NCI-H2029 treated with DMSO at 0.1 percent for 48 hours (cell line): ENCODE measurements around the gene PLAC9.
"Not testable (repeated sequence)": the region's sequence is repeated elsewhere in the genome, so short reads cannot be mapped to it uniquely, and the experiment has no call there.

Experiments used
- DNase-seq: peaks from one replicate; lab custom pipeline; 2025; lab: John Stamatoyannopoulos, UW

PLAC9 gene

GRCh38 chr10:80139265-80139664 is 6.7 kb downstream of the PLAC9 start:
- no peak for DNase-seq

DNA sequence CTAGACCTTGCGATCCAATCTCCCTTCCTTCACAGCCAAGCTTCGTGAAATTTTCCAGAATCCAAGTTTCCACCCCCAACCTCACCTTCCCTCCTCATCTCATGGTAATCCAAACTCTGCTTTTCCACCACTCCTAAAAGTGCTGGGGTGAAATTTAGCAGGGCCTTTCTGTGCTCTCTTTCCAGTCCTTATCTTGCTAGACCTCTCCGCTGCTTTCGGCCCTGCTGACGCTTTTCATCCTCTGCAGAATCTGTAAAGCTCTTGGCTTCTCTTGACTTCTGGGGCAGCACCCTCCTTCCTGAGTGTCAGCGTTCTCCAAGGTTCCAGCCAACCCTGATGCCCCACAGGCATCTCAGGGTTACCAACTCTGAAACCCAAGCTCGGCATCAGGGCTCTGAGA is 7.7 kb downstream of the PLAC9 start:
- no peak for DNase-seq

DNA sequence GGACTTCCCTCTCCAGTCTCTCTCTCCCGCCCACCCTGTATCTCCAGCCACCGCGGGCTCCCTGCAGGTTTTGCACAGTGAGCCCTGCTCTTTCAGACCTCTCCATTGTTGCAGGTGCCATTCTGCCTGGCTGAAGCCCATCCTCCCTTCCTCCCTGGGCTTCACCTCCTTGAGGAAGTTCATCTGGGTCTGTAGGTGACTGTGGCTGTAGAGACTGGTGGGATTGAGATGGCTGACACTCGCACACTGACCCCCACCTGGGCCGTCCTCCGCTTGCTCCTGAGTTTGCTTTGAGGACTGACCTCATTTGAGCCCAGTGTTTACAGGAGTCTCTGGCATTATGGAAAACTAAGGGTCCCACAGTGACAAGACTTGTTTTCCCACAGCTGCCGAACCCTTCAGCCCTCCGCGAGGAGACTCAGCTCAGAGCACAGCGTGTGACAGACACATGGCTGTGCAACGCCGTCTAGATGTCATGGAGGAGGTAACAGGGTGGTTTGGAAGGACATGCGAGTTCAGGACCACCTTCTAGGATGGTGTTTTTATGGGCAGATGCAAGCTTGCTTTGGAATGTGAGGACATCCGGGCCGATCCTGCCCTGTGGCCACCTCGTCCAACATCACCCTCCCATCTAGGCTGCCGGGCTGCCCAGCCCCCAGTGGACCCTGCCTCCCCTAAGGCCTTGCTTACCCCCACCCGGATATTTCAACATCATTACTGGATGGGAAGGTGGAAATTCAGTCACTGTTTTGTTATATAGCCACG is 9.3 kb downstream of the PLAC9 start:
- no peak for DNase-seq

- DNase-seq: no peak
Measured at GRCh38 chr10:80144067-80144695, 11.7 kb downstream of the PLAC9 start.

- no peak for DNase-seq
Measured at GRCh38 chr10:80144696-80145131, 12.2 kb downstream of the PLAC9 start.

DNA sequence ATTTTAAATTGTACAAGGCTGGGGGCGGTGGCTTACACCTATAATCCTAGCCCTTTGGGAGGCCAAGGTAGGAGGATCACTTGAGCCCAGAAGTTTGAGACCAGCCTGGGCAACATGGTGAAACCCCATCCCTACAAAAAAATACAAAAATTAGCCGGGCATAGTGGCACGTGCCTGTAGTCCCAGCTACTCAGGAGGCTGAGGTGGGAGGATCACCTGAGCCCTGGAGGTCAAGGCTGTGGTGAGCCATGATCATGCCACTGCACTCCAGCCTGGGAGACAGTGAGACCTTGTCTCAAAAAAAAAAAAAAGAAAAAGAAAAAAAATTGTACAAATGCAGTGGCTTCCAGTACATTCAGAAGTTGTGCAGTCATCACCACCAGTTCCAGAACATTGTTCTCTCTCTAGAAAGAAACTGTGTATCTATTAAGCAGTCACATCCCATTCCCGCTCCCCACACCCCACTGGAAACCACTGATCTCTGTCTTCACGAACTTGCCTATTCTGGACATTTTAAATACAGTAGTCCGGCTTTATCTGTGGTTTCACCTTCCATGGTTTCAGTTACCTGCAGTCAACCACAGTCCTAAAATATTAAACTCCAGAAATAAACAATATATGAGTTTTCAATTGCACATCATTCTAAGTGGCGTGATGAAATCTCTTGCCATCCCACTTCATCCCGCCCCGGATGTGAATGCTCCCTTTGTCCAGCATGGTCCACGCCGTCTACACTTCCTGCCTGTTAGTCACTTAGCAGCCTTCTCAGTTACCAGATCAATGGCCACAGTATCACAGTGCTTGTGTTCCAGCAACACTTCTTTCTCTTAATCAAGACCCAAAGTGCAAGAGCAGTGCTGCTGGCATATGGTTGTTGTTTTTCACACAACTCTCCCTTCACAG is 13.1 kb downstream of the PLAC9 start:
- not testable (repeated sequence) for DNase-seq

DNA sequence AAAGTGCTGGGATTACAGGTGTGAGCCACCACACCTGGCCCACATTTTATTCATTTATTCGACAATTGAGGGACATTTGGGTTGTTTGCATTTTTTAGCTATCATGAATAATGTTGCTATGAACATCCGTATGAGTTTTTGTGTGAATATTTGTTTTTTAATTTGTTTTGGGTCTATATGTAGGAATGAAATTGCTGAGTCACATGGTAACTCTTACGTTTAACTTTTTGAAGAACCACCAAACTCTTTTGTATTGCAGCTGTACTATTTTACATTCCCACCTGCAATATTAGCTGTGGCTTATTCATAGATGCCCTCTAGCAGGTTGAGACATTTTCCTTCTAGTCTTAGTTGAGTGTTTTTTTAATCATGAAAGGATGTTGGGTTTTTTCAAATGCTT is 14.4 kb downstream of the PLAC9 start:
- no peak for DNase-seq

- no peak for DNase-seq
Measured at GRCh38 chr10:80148166-80148805, 15.8 kb downstream of the PLAC9 start.

DNA sequence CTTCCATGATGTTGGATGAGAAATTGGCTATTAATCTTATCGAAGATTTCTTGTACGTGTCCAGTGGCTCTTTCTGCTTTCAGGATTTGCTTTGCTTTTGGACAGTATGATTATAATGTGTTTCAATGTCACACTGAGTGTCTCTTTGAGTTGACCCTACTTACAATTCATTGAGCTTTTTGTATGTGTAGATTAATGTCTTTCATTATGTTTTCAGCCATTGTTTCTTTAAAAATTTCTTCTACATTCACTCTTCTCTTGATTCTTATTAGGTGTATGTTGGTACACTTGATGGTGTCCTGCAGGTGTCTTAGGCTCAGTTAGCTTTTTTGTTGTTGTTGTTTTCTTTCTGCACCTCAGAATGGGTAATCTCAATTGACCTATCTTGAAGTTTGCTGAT is 16.6 kb downstream of the PLAC9 start:
- no peak for DNase-seq

DNA sequence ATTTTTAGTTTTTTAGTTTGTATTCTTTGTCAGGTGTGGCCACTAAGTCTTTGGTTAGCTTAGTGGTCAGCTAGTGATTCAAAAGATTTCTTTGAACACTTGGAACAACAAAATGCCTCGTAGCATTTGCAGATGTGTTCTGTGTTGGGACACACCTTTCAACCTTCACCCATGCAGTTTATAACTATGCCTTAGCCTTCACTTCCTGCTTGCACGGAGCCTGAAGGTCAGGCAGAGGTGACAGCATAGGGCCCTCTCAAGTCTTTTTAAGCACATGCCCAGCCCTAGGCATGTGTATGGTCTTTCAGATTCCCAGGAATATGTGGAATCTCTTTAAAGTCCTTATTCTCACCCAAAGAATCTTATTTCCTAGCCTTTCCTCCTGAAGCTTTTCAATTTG is 17.6 kb downstream of the PLAC9 start:
- no peak for DNase-seq

DNA sequence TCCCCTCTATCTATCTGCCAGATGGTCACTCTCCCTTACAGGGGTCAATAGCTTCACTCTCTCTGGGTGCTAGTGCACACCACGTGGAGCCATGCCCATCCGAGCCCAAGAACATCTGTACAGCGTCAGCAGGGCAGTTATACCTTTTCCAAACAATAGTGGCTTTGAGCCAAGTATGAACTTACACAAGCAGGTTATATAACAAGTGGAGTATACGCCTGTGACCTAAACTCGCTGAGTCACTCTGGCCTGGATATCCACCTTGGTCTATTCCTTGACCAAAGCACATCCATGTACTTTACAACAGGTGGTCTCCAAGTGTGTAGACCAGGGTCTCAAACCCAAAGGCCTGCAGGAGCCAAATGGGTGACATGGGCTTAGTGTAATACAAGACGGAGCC is 20.3 kb downstream of the PLAC9 start:
- no peak for DNase-seq

- DNase-seq: no peak
Measured at GRCh38 chr10:80153460-80153859, 20.9 kb downstream of the PLAC9 start.

DNA sequence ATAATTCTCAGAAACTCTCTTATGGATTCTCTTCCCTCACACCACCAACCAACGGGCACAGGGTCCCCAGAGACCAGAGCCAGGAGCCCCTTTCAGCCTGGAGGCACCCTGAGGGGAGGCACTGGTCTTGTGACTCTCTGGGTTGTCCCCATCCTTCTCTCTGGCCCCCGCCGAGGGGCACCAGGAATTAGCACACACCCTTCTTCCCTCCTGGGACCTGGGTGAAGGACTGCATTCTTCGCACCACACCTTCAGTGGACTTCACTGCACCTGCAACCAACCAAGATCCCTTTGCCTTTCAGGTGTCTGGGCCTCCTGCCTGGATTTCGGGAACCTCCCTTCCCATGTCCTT is 22.1 kb downstream of the PLAC9 start:
- no peak for DNase-seq

- no peak for DNase-seq
Measured at GRCh38 chr10:80154978-80155695, 22.6 kb downstream of the PLAC9 start.

DNA sequence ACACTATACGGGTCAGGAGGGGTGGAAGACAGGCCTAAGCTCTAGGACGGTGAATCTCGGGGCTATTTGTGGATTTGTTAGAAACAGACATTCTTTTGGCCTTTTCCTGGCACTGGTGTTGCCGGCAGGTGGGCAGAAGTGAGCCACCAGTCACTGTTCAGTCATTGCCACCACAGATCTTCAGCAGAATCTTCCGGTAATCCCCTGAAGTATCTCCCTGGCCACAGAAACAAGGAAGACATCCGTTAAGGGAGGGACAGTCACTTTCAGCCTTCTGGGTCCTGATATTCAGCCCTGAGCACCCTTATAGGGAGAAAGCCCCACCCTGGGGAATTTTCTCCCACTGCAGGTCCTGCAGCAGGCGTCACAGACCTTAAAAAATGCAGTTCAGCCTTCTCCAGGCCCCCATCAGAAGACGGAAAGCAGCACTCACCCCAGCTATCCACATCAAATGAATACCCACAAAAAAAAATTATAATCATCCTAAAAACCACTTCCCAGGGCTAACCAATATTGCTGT is 23.2 kb downstream of the PLAC9 start:
- DNase-seq: no peak

DNA sequence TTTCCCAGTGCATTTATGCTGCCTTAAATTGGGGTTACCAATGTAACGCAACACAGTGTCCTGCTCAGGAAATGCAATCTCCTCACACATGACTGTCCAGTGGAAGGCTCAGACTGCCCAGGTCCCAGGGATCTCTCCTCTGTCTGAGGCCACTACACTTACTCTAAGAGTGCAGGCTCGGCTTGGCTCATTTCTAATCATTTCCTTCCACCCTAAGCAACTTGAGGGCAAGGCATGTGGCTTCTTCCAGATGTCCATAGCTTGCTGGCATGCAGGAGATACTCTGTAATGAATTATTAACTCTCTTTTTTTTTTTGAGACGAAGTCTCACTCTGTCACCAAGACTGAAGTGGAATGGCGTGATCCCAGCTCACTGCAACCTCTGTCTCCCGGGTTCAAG is 23.7 kb downstream of the PLAC9 start:
- DNase-seq: no peak

DNA sequence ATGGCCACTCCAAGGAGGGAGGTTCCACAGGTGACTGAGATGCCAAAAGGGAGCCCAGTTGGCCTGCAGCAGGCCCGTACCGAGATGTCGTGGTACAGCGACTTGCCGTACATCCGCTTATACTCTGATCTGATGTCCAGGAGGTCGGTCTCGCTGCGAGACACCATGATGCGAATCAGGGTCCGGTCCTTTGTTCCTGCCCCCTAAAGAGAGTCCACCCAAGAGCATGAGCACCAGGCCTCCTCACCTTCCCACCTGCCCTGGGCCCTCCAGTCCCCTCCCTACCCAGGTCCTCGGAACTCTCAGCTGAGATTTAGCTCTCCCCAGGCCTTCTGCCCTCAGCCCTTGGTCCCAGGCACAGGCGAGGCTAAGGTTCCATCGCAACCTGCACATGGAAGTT is 25.0 kb downstream of the PLAC9 start:
- no peak for DNase-seq

- no peak for DNase-seq
Measured at GRCh38 chr10:80158126-80158525, 25.6 kb downstream of the PLAC9 start.

DNA sequence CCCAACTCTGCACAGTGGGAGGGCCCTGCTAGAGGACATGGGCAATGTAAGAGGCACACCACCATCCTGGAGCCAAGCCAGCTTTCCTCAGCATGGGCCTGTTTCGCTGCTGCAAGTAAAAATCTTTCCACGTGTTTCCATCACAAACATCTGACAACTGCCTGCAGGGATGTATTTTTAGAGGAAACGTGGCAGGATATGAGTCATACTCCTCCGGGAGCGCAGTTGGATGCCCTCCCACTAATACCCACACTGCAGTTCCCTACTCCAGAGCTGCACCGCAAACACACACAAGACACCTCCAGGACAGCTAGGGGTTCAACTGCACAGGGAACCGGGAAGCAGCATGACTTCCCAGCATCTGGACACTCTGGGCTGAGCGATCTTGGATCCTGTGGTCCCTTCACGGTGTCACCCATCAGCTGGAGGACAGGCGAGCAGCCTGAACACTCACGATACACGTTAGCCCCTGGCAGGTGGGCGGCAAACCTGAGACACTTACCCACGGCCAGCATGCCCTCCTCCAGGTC is 26.1 kb downstream of the PLAC9 start:
- DNase-seq: no peak

DNA sequence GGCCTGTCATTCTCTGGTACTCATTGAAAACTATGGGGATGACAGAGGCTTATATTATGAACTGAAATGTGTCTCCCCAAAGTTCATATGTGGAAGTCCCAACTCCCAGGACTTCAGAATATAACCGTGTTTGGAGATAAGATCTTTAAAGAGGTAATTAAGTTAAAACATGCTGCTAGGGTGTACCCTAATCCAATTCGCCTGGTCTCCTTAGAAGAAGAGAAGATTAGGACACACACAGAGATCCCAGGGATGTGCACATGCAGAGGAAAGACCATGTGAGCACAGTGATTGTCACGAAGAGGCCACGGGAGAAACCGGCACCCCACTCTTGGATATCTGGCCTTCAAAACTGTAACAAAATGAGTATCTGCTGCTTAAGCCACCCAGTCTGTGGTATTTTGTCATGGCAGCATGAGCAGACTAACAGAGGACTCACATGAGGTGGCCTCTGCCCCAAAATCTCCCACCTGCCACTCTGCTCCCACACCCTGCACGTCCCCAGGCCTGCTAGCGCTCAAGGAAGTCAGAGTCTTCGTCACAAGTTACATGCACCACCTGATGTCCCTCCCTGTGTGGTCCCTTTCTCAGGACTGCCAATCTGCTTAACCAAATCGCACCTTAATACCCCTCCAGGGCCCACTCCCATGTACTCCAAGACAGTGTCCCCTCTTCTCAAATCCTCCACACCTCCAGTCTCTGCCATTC is 26.8 kb downstream of the PLAC9 start:
- no peak for DNase-seq
